ENCODE measurements around the gene CRB1. TPM values are rescaled to one million over a fixed set of nuclear protein-coding genes. Genes with fewer than 3 reads are reported as not detected.

Gene CRB1
- total RNA-seq, 1 experiment from 2014 or later: not detected

GRCh38 chr1:197391303-197392226 is 123.5 kb downstream of the CRB1 start:
- no peak overlapping the region for H2AFZ ChIP-seq
- ChIA-PET CTCF (no interaction called here), POLR2A (ENCODE audit: unreplicated experiment) (no interaction called here)
- no peak overlapping the region for H3K4me2 ChIP-seq
- H3K27me3 ChIP-seq (ENCODE audit: insufficient read depth, low read depth): no peaks in the 10 kb centered on the region
- intact Hi-C loops (cut with micrococcal nuclease; ENCODE audit: unreplicated experiment): no loop called here
- H3K9me3 ChIP-seq (ENCODE audit: insufficient read depth, low read depth): no peaks in the 10 kb centered on the region
- H3F3A ChIP-seq (ENCODE audit: insufficient read depth, low read depth): no peaks in the 10 kb centered on the region
- H3K36me3 ChIP-seq (ENCODE audit: low read depth): no peaks in the 10 kb centered on the region
- DNase-seq: no peak
- no peak overlapping the region for H3K4me3 ChIP-seq
- no peaks in the 10 kb centered on the region for H3K9me2 ChIP-seq (ENCODE audit: insufficient read depth)
- no peaks in the 10 kb centered on the region for H3K4me1 ChIP-seq (replicated peaks; ENCODE audit: insufficient read depth)
- no peak overlapping the region for H3K27ac ChIP-seq
- BruUV-seq (replicated peaks): no TSS peak
- H4K20me1 ChIP-seq (ENCODE audit: insufficient read depth): no peaks in the 10 kb centered on the region
- no peaks in the 10 kb centered on the region for H3K79me2 ChIP-seq (ENCODE audit: low read depth)
- no peak for TF ChIP-seq EZH2 (IDR thresholded peaks at IDR 0.05; ENCODE audit: low read depth)
- TF ChIP-seq CTCF (conservative IDR thresholded peaks at IDR 0.05): no peak; the same call in 1 of the 2 replicates

GRCh38 chr1:197392541-197392940 is 124.5 kb downstream of the CRB1 start:
- Histone ChIP-seq H3K4me1 (replicated peaks; ENCODE audit: insufficient read depth) (no peaks in the 10 kb centered on the region), H3K9me3 (ENCODE audit: insufficient read depth, low read depth) (no peaks in the 10 kb centered on the region), H3K27ac (no peak overlapping the region), H3K9me2 (ENCODE audit: insufficient read depth) (no peaks in the 10 kb centered on the region), H3K4me2 (no peak overlapping the region), H3K27me3 (ENCODE audit: insufficient read depth, low read depth) (no peaks in the 10 kb centered on the region), H3K4me3 (no peak overlapping the region), H3F3A (ENCODE audit: insufficient read depth, low read depth) (no peaks in the 10 kb centered on the region), H2AFZ (no peak overlapping the region), H4K20me1 (ENCODE audit: insufficient read depth) (no peaks in the 10 kb centered on the region), H3K79me2 (ENCODE audit: low read depth) (no peaks in the 10 kb centered on the region), H3K36me3 (ENCODE audit: low read depth) (no peaks in the 10 kb centered on the region)
- ChIA-PET POLR2A (ENCODE audit: unreplicated experiment) (no interaction called here), CTCF (no interaction called here)
- BruUV-seq (replicated peaks): no TSS peak
- no peak for DNase-seq
- intact Hi-C loops (cut with micrococcal nuclease; ENCODE audit: unreplicated experiment): no loop called here
- TF ChIP-seq CTCF (conservative IDR thresholded peaks at IDR 0.05): no peak
- no peak for TF ChIP-seq EZH2 (IDR thresholded peaks at IDR 0.05; ENCODE audit: low read depth)

GRCh38 chr1:197393105-197393504 is 125.1 kb downstream of the CRB1 start:
- intact Hi-C loops (cut with micrococcal nuclease; ENCODE audit: unreplicated experiment): no loop called here
- TF ChIP-seq CTCF (conservative IDR thresholded peaks at IDR 0.05) (no peak), EZH2 (IDR thresholded peaks at IDR 0.05; ENCODE audit: low read depth) (no peak)
- Histone ChIP-seq H3K4me2 (no peak overlapping the region), H3K4me3 (no peak overlapping the region), H3K4me1 (replicated peaks; ENCODE audit: insufficient read depth) (no peaks in the 10 kb centered on the region), H3K27ac (no peak overlapping the region), H3K9me2 (ENCODE audit: insufficient read depth) (no peaks in the 10 kb centered on the region), H3F3A (ENCODE audit: insufficient read depth, low read depth) (no peaks in the 10 kb centered on the region), H3K36me3 (ENCODE audit: low read depth) (no peaks in the 10 kb centered on the region), H3K27me3 (ENCODE audit: insufficient read depth, low read depth) (no peaks in the 10 kb centered on the region), H3K79me2 (ENCODE audit: low read depth) (no peaks in the 10 kb centered on the region), H3K9me3 (ENCODE audit: insufficient read depth, low read depth) (no peaks in the 10 kb centered on the region), H2AFZ (no peak overlapping the region), H4K20me1 (ENCODE audit: insufficient read depth) (no peaks in the 10 kb centered on the region)
- no TSS peak for BruUV-seq (replicated peaks)
- POLR2A ChIA-PET (ENCODE audit: unreplicated experiment): no interaction called here
- CTCF ChIA-PET: no interaction called here
- no peak for DNase-seq

Measured in PC-9 (cell line).